Esophagus squamous epithelium (tissue), 5 donors: ENCODE results near the gene BRWD1. TPM values are rescaled to one million over a fixed set of nuclear protein-coding genes. Genes with fewer than 3 reads are reported as not detected.

Source experiments
- DNase-seq: peaks from one replicate; lab custom pipeline; 2025; lab: John Stamatoyannopoulos, UW
- H3K27ac ChIP-seq, 4 donors: fragments of 200-600 bp; sonication (generic); one replicate each; pipeline ENCODE4 v1.5.1; 2016 to 2019; ENCODE audit warnings: mild to moderate bottlenecking in 1 of 4
- H3K27me3 ChIP-seq, 4 donors: fragments of 200-600 bp; sonication (generic); 1 replicate in 3 of 4; 2 replicates in 1 of 4; pipeline versions ENCODE4 v1.5.1 to v1.6.0; 2017 to 2021; ENCODE audit warnings: antibody characterized with exemption in 1 of 4
- H3K36me3 ChIP-seq, 3 donors: fragments of 200-600 bp; sonication (generic); one replicate each; pipeline ENCODE4 v1.5.1; 2016 to 2019
- H3K4me1 ChIP-seq, 3 donors: fragments of 200-600 bp; sonication (generic); one replicate each; pipeline ENCODE4 v1.5.1; 2017 to 2019
- H3K4me3 ChIP-seq, 4 donors: fragments of 200-600 bp; sonication (generic); 1 replicate in 3 of 4; 2 replicates in 1 of 4; pipeline ENCODE4 v1.5.1; 2016 to 2019; ENCODE audit warnings: mild to moderate bottlenecking in 2 of 4, moderate library complexity in 1 of 4
- H3K9me3 ChIP-seq, 3 donors: fragments of 200-600 bp; sonication (generic); one replicate each; pipeline ENCODE4 v1.5.1; 2016 to 2019
- POLR2A ChIP-seq, 4 donors: fragments of 450-650 bp; IDR thresholded peaks; one replicate each; pipeline ENCODE4 v1.6.1; 2017; ENCODE audit warnings: antibody characterized with exemption in 4 of 4, mild to moderate bottlenecking in 4 of 4, moderate library complexity in 3 of 4
- WGBS, 2 donors: methylation state at CpG; one replicate each; pipeline ENCODE4 v1.1.5; 2018; 5-methylcytosine and 5-hydroxymethylcytosine counted together
- intact Hi-C: fragments of 100-400 bp; cut with DNase I; formaldehyde crosslinking; loops from one replicate; pipeline ENCODE4 v1.15.0; 2022
- total RNA-seq, 4 donors: library from RNA; depleted of rRNA; stranded (reverse); fragments of >200 nt; gene quantifications; one replicate each; pipeline ENCODE4 v1.1.0, GENCODE V29; 2016
- TF ChIP-seq, protein P1 (sequence below), 6 experiments: fragments of 450-650 bp in 4 of 6; fragments of 200-600 bp in 2 of 6; sonication (generic) in 2 of 6; IDR thresholded peaks; one replicate each; pipeline ENCODE4 v1.5.1; 2016 to 2019; ENCODE audit warnings: antibody characterized with exemption in 6 of 6, mild to moderate bottlenecking in 4 of 6, moderate library complexity in 4 of 6
- donor health status: DM: yes; HTN: yes; CAD: no.

Gene BRWD1
- total RNA-seq, 4 donors from 2014 or later = 22.1 to 57.2 (median 26.0) TPM

GRCh38 chr21:39321424-39321823, 8.0 kb upstream of the BRWD1 start:
- Histone ChIP-seq H3K9me3 (no peaks in the 10 kb centered on the region), H3K4me1 (peaks cover 0 to 13% (median 0%) of the 10 kb centered on the region in 3 donors), H3K27ac (no peak overlapping the region), H3K4me3 (no peak overlapping the region), H3K27me3 (no peaks in the 10 kb centered on the region), H3K36me3 (no peaks in the 10 kb centered on the region)
- TF ChIP-seq POLR2A (IDR thresholded peaks at IDR 0.05) = no peak
- TF ChIP-seq, protein P1, sequence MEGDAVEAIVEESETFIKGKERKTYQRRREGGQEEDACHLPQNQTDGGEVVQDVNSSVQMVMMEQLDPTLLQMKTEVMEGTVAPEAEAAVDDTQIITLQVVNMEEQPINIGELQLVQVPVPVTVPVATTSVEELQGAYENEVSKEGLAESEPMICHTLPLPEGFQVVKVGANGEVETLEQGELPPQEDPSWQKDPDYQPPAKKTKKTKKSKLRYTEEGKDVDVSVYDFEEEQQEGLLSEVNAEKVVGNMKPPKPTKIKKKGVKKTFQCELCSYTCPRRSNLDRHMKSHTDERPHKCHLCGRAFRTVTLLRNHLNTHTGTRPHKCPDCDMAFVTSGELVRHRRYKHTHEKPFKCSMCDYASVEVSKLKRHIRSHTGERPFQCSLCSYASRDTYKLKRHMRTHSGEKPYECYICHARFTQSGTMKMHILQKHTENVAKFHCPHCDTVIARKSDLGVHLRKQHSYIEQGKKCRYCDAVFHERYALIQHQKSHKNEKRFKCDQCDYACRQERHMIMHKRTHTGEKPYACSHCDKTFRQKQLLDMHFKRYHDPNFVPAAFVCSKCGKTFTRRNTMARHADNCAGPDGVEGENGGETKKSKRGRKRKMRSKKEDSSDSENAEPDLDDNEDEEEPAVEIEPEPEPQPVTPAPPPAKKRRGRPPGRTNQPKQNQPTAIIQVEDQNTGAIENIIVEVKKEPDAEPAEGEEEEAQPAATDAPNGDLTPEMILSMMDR (IDR thresholded peaks at IDR 0.05) = no peak
- intact Hi-C loops = no loop called here
- DNase-seq = no peak
- WGBS, 2 donors = 57 to 60% methylated on average over 6 of the region's 6 CpGs

DNA sequence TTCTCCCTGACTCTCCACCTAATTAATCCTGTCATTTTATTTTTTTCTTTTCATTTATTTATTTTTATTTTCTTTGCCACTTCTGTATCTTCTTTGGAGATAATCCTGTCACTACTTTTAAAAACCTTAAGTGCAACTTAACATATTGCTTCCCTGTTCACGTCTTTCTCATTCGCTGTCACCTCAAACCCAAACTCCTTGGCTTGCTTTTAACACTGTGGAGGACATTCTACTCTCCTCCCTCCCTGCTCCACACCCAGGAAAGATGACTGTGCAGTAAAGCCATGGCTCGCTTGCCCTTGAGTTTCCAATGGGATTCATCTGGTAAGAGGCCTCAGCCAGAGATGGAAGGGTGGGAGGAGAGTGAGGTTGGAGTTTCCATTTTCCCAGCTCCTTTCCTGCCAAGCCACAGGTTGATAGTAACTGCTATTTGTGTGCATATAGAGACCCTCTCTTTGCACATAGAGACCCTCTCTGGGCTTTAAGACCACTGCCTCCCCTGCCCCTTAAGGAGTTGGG, 6.4 kb upstream of the BRWD1 start:
- peak overlapping the region; percentile 3 to 75 (median 41) for H3K27ac ChIP-seq
- intact Hi-C loops = loop anchor here (10.0 kb wide), 1 partner anchor 65 kb away; a partner anchor contains a TSS

DNA sequence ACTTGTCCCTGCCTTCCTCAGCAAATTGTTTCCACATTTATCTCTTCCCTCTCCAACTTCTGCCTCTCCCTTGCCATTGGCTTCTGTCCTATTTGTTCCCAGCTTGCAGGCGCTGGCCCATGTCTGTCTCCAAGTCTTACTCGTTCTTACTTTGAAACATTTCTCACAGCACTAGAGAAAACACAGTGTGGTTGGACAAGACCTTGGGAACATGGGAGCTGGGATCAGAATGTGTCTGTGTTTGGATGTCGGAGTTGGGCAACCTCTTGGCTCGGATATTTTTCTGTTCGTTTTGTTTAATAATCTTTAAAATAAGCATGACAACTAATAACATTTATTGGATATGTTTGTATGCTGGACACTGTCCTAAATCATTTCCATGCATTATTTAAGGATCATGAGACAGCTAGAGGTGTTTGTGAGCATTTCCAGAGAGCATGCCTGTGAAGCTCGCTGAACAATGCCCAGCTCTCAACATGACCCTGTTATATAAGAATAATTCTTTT, 5.9 kb upstream of the BRWD1 start:
- WGBS, 2 donors = 43 to 55% methylated on average over 6 of the region's 6 CpGs
- intact Hi-C loops = loop anchor here (10.0 kb wide), 1 partner anchor 65 kb away; a partner anchor contains a TSS
- H3K4me3 ChIP-seq = no peak overlapping the region
- DNase-seq = no peak
- peak overlapping the region; percentile 3 to 75 (median 41) for H3K27ac ChIP-seq
- no peaks in the 10 kb centered on the region for H3K9me3 ChIP-seq
- no peaks in the 10 kb centered on the region for H3K36me3 ChIP-seq
- no peak for TF ChIP-seq POLR2A (IDR thresholded peaks at IDR 0.05)
- H3K4me1 ChIP-seq = peaks cover 0 to 26% (median 4%) of the 10 kb centered on the region in 3 donors
- no peaks in the 10 kb centered on the region for H3K27me3 ChIP-seq

More for the DNA sequence above, 6.4 kb upstream of the BRWD1 start:
- Histone ChIP-seq H3K4me1 (peaks cover 0 to 20% (median under 1%) of the 10 kb centered on the region in 3 donors), H3K9me3 (no peaks in the 10 kb centered on the region), H3K4me3 (no peak overlapping the region), H3K27me3 (no peaks in the 10 kb centered on the region), H3K36me3 (no peaks in the 10 kb centered on the region)
- 80 to 92% methylated on average over 2 to 3 of the region's 3 CpGs for WGBS, 2 donors
- no peak for DNase-seq
- TF ChIP-seq POLR2A (IDR thresholded peaks at IDR 0.05) = no peak
- TF ChIP-seq, protein P1 (IDR thresholded peaks at IDR 0.05) = no peak

- no peaks in the 10 kb centered on the region for H3K36me3 ChIP-seq
- WGBS, 2 donors = 74 to 78% methylated on average over 8 of the region's 8 CpGs
- H3K9me3 ChIP-seq = no peaks in the 10 kb centered on the region
- intact Hi-C loops = loop anchor here (10.0 kb wide), 1 partner anchor 66 kb away; a partner anchor contains a TSS
- no peak for DNase-seq
- H3K4me3 ChIP-seq = no peak overlapping the region
- H3K27ac ChIP-seq = peak overlapping the region in 2 of 4 donors; percentile 51 to 75
- H3K27me3 ChIP-seq = no peaks in the 10 kb centered on the region
- TF ChIP-seq POLR2A (IDR thresholded peaks at IDR 0.05) = no peak
- TF ChIP-seq, protein P1 (IDR thresholded peaks at IDR 0.05) = no peak
- peaks cover 0 to 29% (median 4%) of the 10 kb centered on the region in 3 donors for H3K4me1 ChIP-seq
Measured at GRCh38 chr21:39318091-39318959, 4.9 kb upstream of the BRWD1 start.

GRCh38 chr21:39317134-39318090, 4.0 kb upstream of the BRWD1 start:
- Histone ChIP-seq H3K9me3 (no peaks in the 10 kb centered on the region), H3K4me1 (peaks cover 0 to 29% (median 4%) of the 10 kb centered on the region in 3 donors), H3K4me3 (no peak overlapping the region), H3K36me3 (no peaks in the 10 kb centered on the region), H3K27me3 (no peaks in the 10 kb centered on the region), H3K27ac (no peak overlapping the region)
- TF ChIP-seq, protein P1 (IDR thresholded peaks at IDR 0.05) = no peak
- TF ChIP-seq POLR2A (IDR thresholded peaks at IDR 0.05) = no peak
- 66% methylated on average over 11 of the region's 11 CpGs for WGBS, 2 donors
- DNase-seq = no peak
- intact Hi-C loops = loop anchor here (10.0 kb wide), 1 partner anchor 67 kb away; a partner anchor contains a TSS
